Measurements from ENCODE around the gene COL6A3.
A peak's percentile ranks its signal among the peaks of the same experiment; 100 is the strongest.

COL6A3 gene

GRCh38 chr2:237298151-237299118 lies 115.5 kb downstream of the COL6A3 start:
- H3K27me3 ChIP-seq (ENCODE audit: control insufficient read depth, insufficient read depth, low read length), result no peaks in the 10 kb centered on the region
- no peak overlapping the region for H3K4me3 ChIP-seq (ENCODE audit: low read length)
- peaks cover 39% of the 10 kb centered on the region for H3K4me1 ChIP-seq (ENCODE audit: control insufficient read depth, insufficient read depth, low read length)
- H3K9ac ChIP-seq (ENCODE audit: low read length), result no peak overlapping the region
- peak overlapping the region; percentile 81 for H3K27ac ChIP-seq (ENCODE audit: low read depth, low read length)
- H3K36me3 ChIP-seq (ENCODE audit: control insufficient read depth, insufficient read depth, low read length), result no peaks in the 10 kb centered on the region

GRCh38 chr2:237297421-237298150 lies 116.4 kb downstream of the COL6A3 start:
- peaks cover 39% of the 10 kb centered on the region for H3K4me1 ChIP-seq (ENCODE audit: control insufficient read depth, insufficient read depth, low read length)
- H3K9ac ChIP-seq (ENCODE audit: low read length), result no peak overlapping the region
- peak overlapping the region; percentile 81 for H3K27ac ChIP-seq (ENCODE audit: low read depth, low read length)
- H3K36me3 ChIP-seq (ENCODE audit: control insufficient read depth, insufficient read depth, low read length), result no peaks in the 10 kb centered on the region
- no peaks in the 10 kb centered on the region for H3K27me3 ChIP-seq (ENCODE audit: control insufficient read depth, insufficient read depth, low read length)
- no peak overlapping the region for H3K4me3 ChIP-seq (ENCODE audit: low read length)

- Histone ChIP-seq H3K9ac (ENCODE audit: low read length) (no peak overlapping the region), H3K27me3 (ENCODE audit: control insufficient read depth, insufficient read depth, low read length) (no peaks in the 10 kb centered on the region), H3K4me1 (ENCODE audit: control insufficient read depth, insufficient read depth, low read length) (peaks cover 45% of the 10 kb centered on the region), H3K4me3 (ENCODE audit: low read length) (no peak overlapping the region), H3K27ac (ENCODE audit: low read depth, low read length) (peak overlapping the region; percentile 81), H3K36me3 (ENCODE audit: control insufficient read depth, insufficient read depth, low read length) (no peaks in the 10 kb centered on the region)
These were observed 117.2 kb downstream of the COL6A3 start for GRCh38 chr2:237296756-237297155.

GRCh38 chr2:237295889-237296480 lies 118.0 kb downstream of the COL6A3 start:
- H3K4me1 ChIP-seq (ENCODE audit: control insufficient read depth, insufficient read depth, low read length), result peaks cover 50% of the 10 kb centered on the region

DNA sequence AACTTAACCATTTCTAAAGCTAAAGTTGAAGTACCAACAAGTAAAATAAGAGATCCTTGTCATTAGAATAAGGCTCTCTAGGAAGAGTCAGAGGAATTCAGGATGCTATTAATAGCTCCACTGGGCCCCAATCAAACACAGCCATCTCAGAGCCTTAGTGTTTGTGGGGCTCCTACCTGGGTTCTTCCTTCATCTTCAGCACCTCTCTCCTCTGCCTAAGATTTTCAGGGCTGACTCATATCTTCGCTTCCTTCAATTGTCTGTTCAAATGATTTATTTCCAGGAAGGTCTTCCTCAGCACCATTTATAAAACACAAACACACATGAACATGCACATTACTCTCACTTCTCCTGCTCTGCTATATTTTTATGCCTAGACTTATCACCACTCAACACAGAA lies 119.5 kb downstream of the COL6A3 start:
- Histone ChIP-seq H3K9ac (ENCODE audit: low read length) (no peak overlapping the region), H3K27me3 (ENCODE audit: control insufficient read depth, insufficient read depth, low read length) (no peaks in the 10 kb centered on the region), H3K4me3 (ENCODE audit: low read length) (no peak overlapping the region), H3K4me1 (ENCODE audit: control insufficient read depth, insufficient read depth, low read length) (peaks cover 56% of the 10 kb centered on the region), H3K27ac (ENCODE audit: low read depth, low read length) (peak overlapping the region; percentile 62), H3K36me3 (ENCODE audit: control insufficient read depth, insufficient read depth, low read length) (no peaks in the 10 kb centered on the region)

More at GRCh38 chr2:237295889-237296480, 118.0 kb downstream of the COL6A3 start:
- no peaks in the 10 kb centered on the region for H3K27me3 ChIP-seq (ENCODE audit: control insufficient read depth, insufficient read depth, low read length)
- no peaks in the 10 kb centered on the region for H3K36me3 ChIP-seq (ENCODE audit: control insufficient read depth, insufficient read depth, low read length)
- H3K4me3 ChIP-seq (ENCODE audit: low read length), result no peak overlapping the region
- no peak overlapping the region for H3K9ac ChIP-seq (ENCODE audit: low read length)
- peak overlapping the region; percentile 62 for H3K27ac ChIP-seq (ENCODE audit: low read depth, low read length)

- peaks cover 61% of the 10 kb centered on the region for H3K4me1 ChIP-seq (ENCODE audit: control insufficient read depth, insufficient read depth, low read length)
- no peak overlapping the region for H3K4me3 ChIP-seq (ENCODE audit: low read length)
- no peaks in the 10 kb centered on the region for H3K27me3 ChIP-seq (ENCODE audit: control insufficient read depth, insufficient read depth, low read length)
- no peak overlapping the region for H3K9ac ChIP-seq (ENCODE audit: low read length)
- no peaks in the 10 kb centered on the region for H3K36me3 ChIP-seq (ENCODE audit: control insufficient read depth, insufficient read depth, low read length)
- H3K27ac ChIP-seq (ENCODE audit: low read depth, low read length), result peak overlapping the region; percentile 62
These were observed 120.0 kb downstream of the COL6A3 start for GRCh38 chr2:237293978-237294377.

GRCh38 chr2:237291138-237291792 lies 122.7 kb downstream of the COL6A3 start:
- no peak overlapping the region for H3K9ac ChIP-seq (ENCODE audit: low read length)
- H3K36me3 ChIP-seq (ENCODE audit: control insufficient read depth, insufficient read depth, low read length), result no peaks in the 10 kb centered on the region
- no peaks in the 10 kb centered on the region for H3K27me3 ChIP-seq (ENCODE audit: control insufficient read depth, insufficient read depth, low read length)
- H3K4me3 ChIP-seq (ENCODE audit: low read length), result no peak overlapping the region
- peaks cover 39% of the 10 kb centered on the region for H3K4me1 ChIP-seq (ENCODE audit: control insufficient read depth, insufficient read depth, low read length)
- H3K27ac ChIP-seq (ENCODE audit: low read depth, low read length), result peak overlapping the region; percentile 90

DNA sequence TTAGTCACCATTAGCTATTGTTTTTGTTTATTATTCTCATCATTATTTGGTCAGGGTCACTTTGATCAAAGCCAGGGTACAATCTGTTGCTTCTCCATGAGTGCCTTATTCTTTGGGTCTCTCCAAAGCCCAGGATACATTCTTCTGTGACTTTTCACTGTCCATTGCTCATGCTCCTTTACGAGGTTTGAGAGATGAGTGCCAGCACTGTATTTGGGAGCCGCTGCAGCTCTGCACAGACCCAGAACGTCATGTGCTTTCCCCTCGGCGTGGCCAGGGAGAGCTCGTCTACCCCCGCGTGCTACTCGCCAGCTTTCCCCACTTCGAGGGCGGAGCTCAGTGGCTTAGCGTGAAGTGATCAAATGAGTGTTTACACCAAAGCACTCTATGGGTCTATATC lies 123.7 kb downstream of the COL6A3 start:
- Histone ChIP-seq H3K4me3 (ENCODE audit: low read length) (no peak overlapping the region), H3K4me1 (ENCODE audit: control insufficient read depth, insufficient read depth, low read length) (peaks cover 36% of the 10 kb centered on the region), H3K9ac (ENCODE audit: low read length) (no peak overlapping the region), H3K36me3 (ENCODE audit: control insufficient read depth, insufficient read depth, low read length) (no peaks in the 10 kb centered on the region), H3K27ac (ENCODE audit: low read depth, low read length) (peak overlapping the region; percentile 90), H3K27me3 (ENCODE audit: control insufficient read depth, insufficient read depth, low read length) (no peaks in the 10 kb centered on the region)

DNA sequence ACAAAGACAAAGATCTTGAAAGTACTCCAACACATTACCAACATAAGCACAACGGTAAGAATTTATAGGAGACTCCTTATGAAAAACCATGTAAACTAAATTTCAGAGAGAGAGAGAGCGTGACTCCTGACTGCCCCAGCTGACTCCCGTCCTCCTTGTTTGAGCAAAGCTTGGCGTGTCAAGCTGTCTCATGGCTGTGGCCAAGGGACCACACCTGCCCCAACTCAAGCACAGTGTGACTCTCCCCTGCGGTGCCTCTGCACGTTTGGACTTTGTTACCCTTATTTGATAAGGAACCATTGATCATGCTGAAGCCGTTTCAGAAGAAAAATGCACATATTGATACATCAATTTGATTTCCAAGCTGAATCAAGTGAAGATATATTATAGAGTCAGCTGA lies 124.8 kb downstream of the COL6A3 start:
- Histone ChIP-seq H3K36me3 (ENCODE audit: control insufficient read depth, insufficient read depth, low read length) (no peaks in the 10 kb centered on the region), H3K9ac (ENCODE audit: low read length) (no peak overlapping the region), H3K4me1 (ENCODE audit: control insufficient read depth, insufficient read depth, low read length) (peaks cover 33% of the 10 kb centered on the region), H3K4me3 (ENCODE audit: low read length) (no peak overlapping the region), H3K27me3 (ENCODE audit: control insufficient read depth, insufficient read depth, low read length) (no peaks in the 10 kb centered on the region), H3K27ac (ENCODE audit: low read depth, low read length) (peak overlapping the region; percentile 79)

GRCh38 chr2:237287872-237288271 lies 126.1 kb downstream of the COL6A3 start:
- H3K36me3 ChIP-seq (ENCODE audit: control insufficient read depth, insufficient read depth, low read length), result no peaks in the 10 kb centered on the region
- no peak overlapping the region for H3K27ac ChIP-seq (ENCODE audit: low read depth, low read length)
- H3K27me3 ChIP-seq (ENCODE audit: control insufficient read depth, insufficient read depth, low read length), result no peaks in the 10 kb centered on the region
- peaks cover 34% of the 10 kb centered on the region for H3K4me1 ChIP-seq (ENCODE audit: control insufficient read depth, insufficient read depth, low read length)
- no peak overlapping the region for H3K4me3 ChIP-seq (ENCODE audit: low read length)
- H3K9ac ChIP-seq (ENCODE audit: low read length), result no peak overlapping the region

DNA sequence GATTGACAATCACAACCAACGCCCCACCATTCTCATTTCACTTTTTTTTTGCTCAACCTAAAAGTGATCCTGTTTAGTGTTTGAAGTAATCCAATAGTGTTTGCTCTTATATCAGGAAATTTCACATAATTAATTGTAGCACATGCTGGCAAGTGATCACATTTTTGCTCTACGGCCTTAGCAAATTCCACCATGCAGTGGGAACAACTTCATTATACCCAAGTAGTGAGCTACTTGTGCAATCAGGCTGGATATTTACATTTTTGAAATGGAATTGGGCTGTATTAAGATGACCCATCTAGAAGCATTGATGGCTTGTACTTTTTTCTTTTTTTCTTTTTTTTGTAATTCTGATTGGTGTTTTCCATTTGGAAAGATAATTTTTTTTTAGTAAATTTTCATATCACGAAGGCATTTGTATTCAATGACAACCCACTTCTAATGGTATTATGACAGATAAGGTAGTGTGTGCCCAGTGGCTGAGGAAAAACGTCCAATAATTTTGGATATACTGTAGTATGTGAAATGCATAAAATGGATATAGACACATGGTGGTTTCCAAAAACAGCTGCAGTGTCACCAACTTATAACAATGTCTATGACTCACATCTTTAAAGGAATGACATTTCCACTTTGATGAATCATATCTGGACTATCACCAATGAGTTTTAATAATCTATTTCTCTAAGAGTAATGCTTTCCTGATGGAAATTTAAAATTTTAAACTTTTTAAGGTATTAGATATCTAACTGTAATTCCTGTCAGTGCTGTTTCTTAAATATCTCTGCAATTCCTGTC lies 130.6 kb downstream of the COL6A3 start:
- Histone ChIP-seq H3K27me3 (ENCODE audit: control insufficient read depth, insufficient read depth, low read length) (no peaks in the 10 kb centered on the region), H3K9ac (ENCODE audit: low read length) (no peak overlapping the region), H3K27ac (ENCODE audit: low read depth, low read length) (peak overlapping the region; percentile 34), H3K4me3 (ENCODE audit: low read length) (no peak overlapping the region), H3K36me3 (ENCODE audit: control insufficient read depth, insufficient read depth, low read length) (no peaks in the 10 kb centered on the region), H3K4me1 (ENCODE audit: control insufficient read depth, insufficient read depth, low read length) (peaks cover 27% of the 10 kb centered on the region)
